Immature natural killer cell (primary cell): ENCODE data around the gene GRAMD4. TPM values are rescaled to one million over a fixed set of nuclear protein-coding genes. Genes with fewer than 3 reads are reported as not detected.
A peak's percentile ranks its signal among the peaks of the same experiment; 100 is the strongest.

Experiments used
- DNase-seq, 3 donors: peaks; one replicate each; pipeline ENCODE4 v3.0.0; 2022; ENCODE audit warnings: mixed read lengths in 1 of 3
- H3K27ac Mint-ChIP-seq, 6 donors: one replicate each; pipeline ENCODE4 v1.8.0; 2020; ENCODE audit warnings: mixed read lengths in 6 of 6, mild to moderate bottlenecking in 5 of 6, inconsistent platforms in 4 of 6, moderate library complexity in 3 of 6
- H3K27me3 Mint-ChIP-seq, 3 donors: one replicate each; pipeline ENCODE4 v1.8.0; 2020 to 2021; ENCODE audit warnings: low read depth in 3 of 3, mild to moderate bottlenecking in 3 of 3, mixed read lengths in 3 of 3, moderate library complexity in 3 of 3, inconsistent platforms in 1 of 3
- H3K36me3 Mint-ChIP-seq, 3 donors: one replicate each; pipeline ENCODE4 v1.8.0; 2020; ENCODE audit warnings: mixed read lengths in 3 of 3, inconsistent platforms in 2 of 3, mild to moderate bottlenecking in 2 of 3
- H3K4me1 Mint-ChIP-seq, 2 donors: one replicate each; pipeline ENCODE4 v1.8.0; 2020; ENCODE audit warnings: inconsistent platforms in 2 of 2, mild to moderate bottlenecking in 2 of 2, mixed read lengths in 2 of 2, moderate library complexity in 1 of 2
- H3K4me3 Mint-ChIP-seq, 5 donors: one replicate each; pipeline ENCODE4 v1.8.0; 2020; ENCODE audit warnings: mild to moderate bottlenecking in 5 of 5, mixed read lengths in 5 of 5, inconsistent platforms in 3 of 5, moderate library complexity in 3 of 5
- H3K9me3 Mint-ChIP-seq, 6 donors: one replicate each; pipeline ENCODE4 v1.8.0; 2020; ENCODE audit warnings: mild to moderate bottlenecking in 6 of 6, mixed read lengths in 6 of 6, inconsistent platforms in 4 of 6, moderate library complexity in 3 of 6
- polyA plus RNA-seq, 3 donors: library from polyadenylated mRNA; unstranded; fragments of 300-500 nt; fragmentation: Illumina TruSeq; gene quantifications; one replicate each; pipeline ENCODE4 v1.2.3, GENCODE V29; 2021

Gene GRAMD4
- polyA plus RNA-seq, 3 donors from 2014 or later: 3.5 to 23.0 (median 4.1) TPM

DNA sequence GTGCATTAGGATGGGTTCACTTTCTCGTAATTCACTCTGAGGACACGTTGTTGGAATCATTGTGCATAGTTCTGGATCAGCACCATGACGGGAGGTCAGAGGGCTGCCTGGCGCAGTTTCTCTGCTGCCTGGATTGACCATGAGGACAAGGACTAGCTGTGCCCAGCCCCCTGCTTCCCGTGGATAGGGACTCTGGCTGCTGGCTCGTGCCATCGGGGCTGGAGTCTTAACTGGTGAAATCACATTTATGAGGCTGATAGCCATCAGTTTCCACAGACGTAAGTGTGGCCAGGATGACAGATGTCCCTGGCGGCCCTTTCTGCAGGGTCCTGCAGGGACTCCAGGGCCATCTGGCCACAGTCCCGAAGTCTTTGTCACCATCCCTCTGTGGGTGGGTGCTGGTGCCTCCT, 24.1 kb upstream of the GRAMD4 start:
- Mint-ChIP-seq H3K4me1 (peaks cover 20 to 28% of the 10 kb centered on the region in 2 donors), H3K4me3 (no peak overlapping the region), H3K9me3 (no peaks in the 10 kb centered on the region), H3K27ac (peak overlapping the region in 1 of 6 donors; percentile 62), H3K27me3 (peaks cover 2 to 8% (median 4%) of the 10 kb centered on the region in 3 donors), H3K36me3 (peaks cover 0 to 4% (median 0%) of the 10 kb centered on the region in 3 donors)
- DNase-seq: no peak

DNA sequence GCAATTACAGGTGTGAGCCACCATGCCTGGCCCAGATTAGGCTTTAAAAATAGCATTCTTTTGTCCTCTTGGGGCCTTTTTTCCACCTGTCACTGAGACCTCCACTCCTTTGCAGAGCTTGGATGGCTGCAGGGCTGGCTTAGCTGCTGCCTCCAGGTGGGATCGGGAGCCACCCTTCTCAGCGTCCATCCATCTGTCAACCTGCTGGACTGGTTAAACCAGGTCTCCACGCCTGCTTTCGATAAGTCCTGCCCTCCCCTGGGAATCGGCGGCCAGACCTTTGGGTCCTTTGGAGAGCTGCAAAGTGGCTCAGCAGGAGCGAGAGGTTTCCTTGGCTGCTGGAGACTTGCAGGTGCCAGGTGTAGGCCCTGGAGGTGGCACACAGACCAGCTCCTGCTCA, 23.4 kb upstream of the GRAMD4 start:
- Mint-ChIP-seq H3K4me3 (no peak overlapping the region), H3K4me1 (peaks cover 19 to 23% of the 10 kb centered on the region in 2 donors), H3K9me3 (no peaks in the 10 kb centered on the region)

DNA sequence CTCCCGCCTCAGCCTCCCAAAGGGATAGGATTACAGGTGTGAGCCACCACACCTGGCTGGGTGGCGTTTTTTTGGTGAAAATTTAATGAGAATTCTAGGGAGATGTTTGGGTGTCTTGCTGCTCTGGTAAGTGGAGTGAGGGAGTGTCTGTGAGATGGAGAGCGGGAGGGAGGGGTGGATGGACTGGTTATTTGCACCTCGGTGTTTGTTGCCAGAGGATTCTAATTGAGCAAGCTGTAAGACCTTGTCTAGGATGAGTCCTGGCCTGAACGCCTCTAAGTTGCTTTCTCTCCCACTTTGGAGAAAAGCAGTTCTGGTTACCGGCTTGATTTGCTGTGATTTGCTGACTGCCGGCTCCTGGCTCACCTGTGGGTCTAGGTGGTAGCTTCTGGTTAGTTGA, 22.0 kb upstream of the GRAMD4 start:
- peaks cover 0 to 4% (median 0%) of the 10 kb centered on the region in 3 donors for H3K36me3 Mint-ChIP-seq
- H3K27ac Mint-ChIP-seq: peak overlapping the region in 3 of 6 donors; percentile 61 to 74 (median 73)
- H3K9me3 Mint-ChIP-seq: no peaks in the 10 kb centered on the region
- no peak overlapping the region for H3K4me3 Mint-ChIP-seq
- DNase-seq: no peak
- H3K27me3 Mint-ChIP-seq: no peaks in the 10 kb centered on the region
- peaks cover 5 to 9% of the 10 kb centered on the region in 2 donors for H3K4me1 Mint-ChIP-seq

More for the DNA sequence above, 23.4 kb upstream of the GRAMD4 start:
- no peak for DNase-seq
- H3K36me3 Mint-ChIP-seq: peaks cover 0 to 4% (median 0%) of the 10 kb centered on the region in 3 donors
- H3K27me3 Mint-ChIP-seq: peaks cover 2 to 6% (median 4%) of the 10 kb centered on the region in 3 donors
- H3K27ac Mint-ChIP-seq: peak overlapping the region in 1 of 6 donors; percentile 49

DNA sequence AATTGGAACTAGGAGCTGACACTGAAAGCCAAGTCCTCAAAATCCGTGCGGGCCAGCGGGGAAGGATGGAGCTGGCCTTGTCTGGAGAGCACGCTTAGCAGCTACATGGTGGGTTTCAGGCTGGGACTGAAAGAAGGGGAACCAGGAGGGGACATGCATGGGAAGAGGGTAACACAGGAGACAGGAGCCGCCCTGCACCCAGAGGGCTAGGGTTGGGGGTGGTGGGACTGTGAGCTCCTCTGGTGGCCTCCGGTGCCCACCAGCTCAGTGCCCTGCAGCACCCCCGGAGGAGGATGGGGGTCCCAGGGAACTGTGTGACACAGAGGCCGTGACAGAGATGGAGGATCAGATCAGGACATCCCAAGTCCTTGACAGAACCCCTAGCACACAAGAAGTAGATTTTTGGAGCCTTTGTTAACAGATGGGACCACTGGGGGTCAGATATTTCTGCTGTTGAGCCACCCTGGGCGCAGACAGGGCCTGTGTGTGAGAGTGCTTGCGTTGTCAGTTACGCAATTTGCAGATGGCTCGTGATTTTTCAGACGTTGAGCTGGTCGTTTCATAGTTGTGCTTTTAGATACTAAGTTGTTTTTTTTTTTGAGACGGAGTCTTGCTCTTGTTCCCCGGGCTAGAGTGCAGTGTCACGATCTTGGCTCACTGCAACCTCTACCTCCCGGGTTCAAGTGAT, 21.3 kb upstream of the GRAMD4 start:
- H3K27ac Mint-ChIP-seq: peak overlapping the region in 1 of 6 donors; percentile 61
- no peak for DNase-seq
- no peaks in the 10 kb centered on the region for H3K9me3 Mint-ChIP-seq
- H3K4me1 Mint-ChIP-seq: peaks cover 4 to 7% of the 10 kb centered on the region in 2 donors
- H3K27me3 Mint-ChIP-seq: peaks cover 0 to 1% (median under 1%) of the 10 kb centered on the region in 3 donors
- no peak overlapping the region for H3K4me3 Mint-ChIP-seq
- peaks cover 0 to 4% (median 0%) of the 10 kb centered on the region in 3 donors for H3K36me3 Mint-ChIP-seq

DNA sequence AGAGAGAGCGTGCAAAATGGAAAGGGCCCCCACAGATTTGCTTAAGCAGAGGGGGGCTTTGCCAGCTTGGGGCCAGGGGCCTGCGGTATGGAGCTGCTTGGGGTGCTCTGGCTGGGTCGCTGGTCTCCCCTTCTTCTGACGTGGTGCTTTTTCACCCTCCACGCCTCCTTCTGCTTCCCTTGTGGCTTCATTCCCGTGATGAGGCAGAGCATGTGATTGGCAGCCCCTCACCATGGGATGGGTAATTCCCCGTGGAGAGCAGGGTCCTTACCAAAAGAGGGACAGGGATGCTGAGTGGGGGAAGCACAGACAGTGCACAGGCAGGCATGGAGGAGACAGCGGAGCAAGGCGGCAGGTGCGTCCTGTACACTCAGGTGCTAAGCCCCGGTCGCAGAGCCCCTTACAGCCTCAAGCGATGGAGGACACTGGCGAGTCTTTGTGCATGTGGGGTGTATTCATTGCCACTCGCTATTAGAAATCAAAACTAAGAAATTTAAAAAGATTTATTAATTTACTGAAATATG, 19.9 kb upstream of the GRAMD4 start:
- Mint-ChIP-seq H3K27me3 (peaks cover 0 to 6% (median 4%) of the 10 kb centered on the region in 3 donors), H3K4me3 (no peak overlapping the region), H3K36me3 (peaks cover 0 to 4% (median 0%) of the 10 kb centered on the region in 3 donors), H3K9me3 (no peaks in the 10 kb centered on the region), H3K27ac (no peak overlapping the region), H3K4me1 (peaks cover 16% of the 10 kb centered on the region in 2 donors)
- no peak for DNase-seq

DNA sequence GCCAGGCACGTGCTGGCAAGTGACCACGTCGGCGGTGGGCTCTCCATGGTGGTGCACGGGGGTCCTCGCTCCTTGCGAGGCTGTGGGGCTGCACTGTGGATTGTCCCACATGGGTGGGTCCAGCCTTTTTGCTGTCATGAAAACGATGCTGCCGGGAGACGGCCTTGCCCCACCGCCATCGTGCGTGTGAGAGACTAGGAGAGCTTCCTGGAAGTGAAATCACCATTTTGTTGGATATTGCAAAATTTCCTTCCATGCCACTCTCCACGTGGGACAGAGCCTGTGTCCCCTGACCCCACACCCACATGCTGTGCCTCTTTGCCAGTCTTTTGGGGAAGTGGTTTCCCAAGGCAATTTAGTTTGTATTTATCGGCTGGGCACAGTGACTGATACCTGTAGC, 18.2 kb upstream of the GRAMD4 start:
- Mint-ChIP-seq H3K27me3 (peaks cover 0 to 6% (median 4%) of the 10 kb centered on the region in 3 donors), H3K9me3 (no peaks in the 10 kb centered on the region), H3K4me3 (no peak overlapping the region), H3K36me3 (peaks cover 0 to 4% (median 0%) of the 10 kb centered on the region in 3 donors), H3K4me1 (peaks cover 18 to 21% of the 10 kb centered on the region in 2 donors), H3K27ac (peak overlapping the region in 1 of 6 donors; percentile 55)
- DNase-seq: no peak

DNA sequence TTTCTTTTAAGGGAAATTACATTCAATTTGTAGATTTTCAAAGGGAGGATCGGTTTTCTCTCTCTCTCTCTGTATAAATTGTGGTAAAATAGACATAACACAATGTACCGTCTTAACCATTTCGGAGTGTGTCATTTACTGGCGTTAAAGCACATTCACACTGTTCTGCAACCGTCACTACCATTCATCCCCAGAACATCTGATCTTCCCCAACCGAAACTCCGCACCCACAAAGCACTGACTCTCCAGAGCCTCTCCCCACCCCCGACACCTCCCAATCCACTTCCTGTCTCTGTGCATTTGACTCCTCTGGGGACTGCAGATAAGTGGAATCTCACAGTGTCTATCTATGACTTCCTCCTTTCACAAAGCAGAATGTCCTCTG, 15.9 kb upstream of the GRAMD4 start:
- peak overlapping the region; percentile 69 to 98 (median 89) for H3K27ac Mint-ChIP-seq
- peaks cover 18 to 21% of the 10 kb centered on the region in 2 donors for H3K4me1 Mint-ChIP-seq
- peak; percentile 62 to 75 (median 74) for DNase-seq
- peaks cover 0 to 6% (median 4%) of the 10 kb centered on the region in 3 donors for H3K27me3 Mint-ChIP-seq
- H3K36me3 Mint-ChIP-seq: no peaks in the 10 kb centered on the region
- no peaks in the 10 kb centered on the region for H3K9me3 Mint-ChIP-seq
- H3K4me3 Mint-ChIP-seq: peak overlapping the region; percentile 67 to 91 (median 77)

DNA sequence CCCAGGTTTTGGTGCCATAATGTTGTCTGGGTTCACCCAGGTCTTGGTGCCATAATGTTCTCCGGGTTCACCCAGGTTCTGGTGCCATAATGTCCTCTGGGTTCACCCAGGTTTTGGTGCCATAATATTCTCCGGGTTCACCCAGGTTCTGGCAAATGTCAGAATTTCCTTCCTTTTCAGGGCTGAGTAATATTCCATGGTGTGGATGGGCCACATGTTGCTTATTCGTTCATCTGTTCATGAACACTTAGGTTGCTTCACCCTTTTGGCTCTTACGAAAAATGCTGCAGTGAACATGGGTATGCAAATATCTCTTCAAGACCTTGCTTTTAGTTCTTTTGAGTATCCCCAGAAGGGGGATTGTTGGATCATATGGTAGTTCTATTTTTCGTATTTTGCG, 15.1 kb upstream of the GRAMD4 start:
- peaks cover 18 to 21% of the 10 kb centered on the region in 2 donors for H3K4me1 Mint-ChIP-seq
- H3K9me3 Mint-ChIP-seq: no peaks in the 10 kb centered on the region
- peak overlapping the region in 2 of 5 donors; percentile 14 to 21 for H3K4me3 Mint-ChIP-seq
- peak overlapping the region; percentile 24 to 77 (median 31) for H3K27ac Mint-ChIP-seq
- no peak for DNase-seq
- peaks cover 0 to 6% (median 4%) of the 10 kb centered on the region in 3 donors for H3K27me3 Mint-ChIP-seq
- no peaks in the 10 kb centered on the region for H3K36me3 Mint-ChIP-seq

DNA sequence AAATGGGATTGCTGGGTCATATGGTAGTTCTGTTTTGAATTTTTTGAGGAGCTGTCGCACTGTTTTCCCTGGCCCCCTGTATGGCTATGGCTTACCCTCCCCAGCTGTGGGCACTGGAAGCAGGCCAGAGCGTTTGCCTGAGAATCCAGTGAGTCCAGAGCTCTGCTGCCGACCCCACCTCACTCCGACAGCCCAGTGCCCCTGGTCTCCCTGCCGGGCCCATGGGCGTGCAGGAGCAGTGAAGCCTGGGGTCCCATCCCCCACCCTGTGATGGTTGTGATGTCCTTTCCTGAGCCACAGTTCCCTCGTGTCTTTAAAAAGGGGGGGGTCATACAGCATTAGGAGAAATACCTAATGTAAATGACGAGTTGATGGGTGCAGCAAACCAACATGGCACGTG, 13.3 kb upstream of the GRAMD4 start:
- peaks cover 27 to 29% of the 10 kb centered on the region in 2 donors for H3K4me1 Mint-ChIP-seq
- H3K27ac Mint-ChIP-seq: peak overlapping the region in 1 of 6 donors; percentile 16
- no peaks in the 10 kb centered on the region for H3K36me3 Mint-ChIP-seq
- no peaks in the 10 kb centered on the region for H3K9me3 Mint-ChIP-seq
- H3K27me3 Mint-ChIP-seq: peaks cover 0 to 6% (median 4%) of the 10 kb centered on the region in 3 donors
- DNase-seq: no peak
- no peak overlapping the region for H3K4me3 Mint-ChIP-seq

DNA sequence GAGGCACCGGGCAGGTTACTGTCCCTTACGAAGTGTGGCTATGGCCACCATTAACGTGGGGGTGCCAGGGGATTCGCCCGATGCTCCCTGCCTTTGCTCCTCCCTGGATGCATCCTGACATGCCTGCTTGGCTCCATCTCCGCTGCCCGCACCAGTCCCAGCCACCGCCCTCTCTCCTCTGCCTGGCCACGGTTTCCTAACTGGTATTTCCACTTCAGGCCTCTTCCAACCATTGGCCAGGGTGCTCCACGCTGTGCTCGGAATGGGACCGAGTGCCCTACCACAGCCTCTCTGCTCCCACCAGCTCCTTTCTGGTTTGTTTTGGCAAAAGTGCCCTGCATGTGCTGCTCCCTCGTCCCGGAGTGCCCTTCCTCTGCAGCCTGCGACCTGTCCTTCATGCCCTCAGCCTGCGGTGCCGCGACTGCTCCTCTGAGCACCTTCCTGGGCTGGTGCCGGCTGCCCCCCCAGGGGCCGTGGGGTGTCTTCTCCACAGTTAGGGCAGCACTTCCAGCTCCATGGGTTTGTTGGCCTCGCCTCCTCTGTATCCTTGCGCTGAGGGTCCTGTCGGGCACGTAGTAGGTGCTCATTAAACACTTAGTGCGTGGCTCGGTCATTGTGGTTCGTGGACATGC, 12.6 kb upstream of the GRAMD4 start:
- Mint-ChIP-seq H3K27me3 (peaks cover 0 to 6% (median 4%) of the 10 kb centered on the region in 3 donors), H3K9me3 (no peaks in the 10 kb centered on the region), H3K4me3 (no peak overlapping the region), H3K27ac (peak overlapping the region in 1 of 6 donors; percentile 39), H3K36me3 (no peaks in the 10 kb centered on the region), H3K4me1 (peaks cover 33 to 36% of the 10 kb centered on the region in 2 donors)
- no peak for DNase-seq

DNA sequence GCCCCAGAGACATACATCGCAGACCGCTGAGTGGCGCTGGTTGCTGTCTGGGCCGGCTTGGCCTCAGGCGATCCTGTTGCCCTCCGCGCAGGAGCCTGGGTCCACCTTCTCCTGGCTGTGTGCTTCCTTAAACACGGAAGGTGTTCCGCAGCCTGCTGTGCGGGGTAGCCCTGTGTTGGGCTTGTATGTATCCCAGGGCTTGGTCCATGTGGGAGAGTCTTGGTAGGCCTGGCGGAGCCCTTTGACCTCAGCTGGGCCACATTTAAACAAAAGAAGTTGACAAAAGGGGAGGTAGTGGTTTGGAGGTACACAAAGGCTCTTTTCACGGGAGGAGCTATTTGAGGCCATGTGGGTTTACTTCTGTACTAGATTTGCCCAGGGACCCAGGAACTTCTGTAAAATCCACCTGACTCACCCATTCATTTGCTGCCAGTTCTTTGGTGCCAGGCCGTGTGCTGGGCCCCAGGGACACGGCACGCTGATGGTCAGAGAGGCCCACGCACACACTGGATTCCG, 11.0 kb upstream of the GRAMD4 start:
- DNase-seq: no peak
- H3K9me3 Mint-ChIP-seq: no peaks in the 10 kb centered on the region
- H3K4me1 Mint-ChIP-seq: peaks cover 43 to 45% of the 10 kb centered on the region in 2 donors
- peak overlapping the region in 3 of 6 donors; percentile 66 to 89 (median 84) for H3K27ac Mint-ChIP-seq
- H3K27me3 Mint-ChIP-seq: peaks cover 3 to 9% (median 8%) of the 10 kb centered on the region in 3 donors
- H3K36me3 Mint-ChIP-seq: no peaks in the 10 kb centered on the region
- H3K4me3 Mint-ChIP-seq: no peak overlapping the region

DNA sequence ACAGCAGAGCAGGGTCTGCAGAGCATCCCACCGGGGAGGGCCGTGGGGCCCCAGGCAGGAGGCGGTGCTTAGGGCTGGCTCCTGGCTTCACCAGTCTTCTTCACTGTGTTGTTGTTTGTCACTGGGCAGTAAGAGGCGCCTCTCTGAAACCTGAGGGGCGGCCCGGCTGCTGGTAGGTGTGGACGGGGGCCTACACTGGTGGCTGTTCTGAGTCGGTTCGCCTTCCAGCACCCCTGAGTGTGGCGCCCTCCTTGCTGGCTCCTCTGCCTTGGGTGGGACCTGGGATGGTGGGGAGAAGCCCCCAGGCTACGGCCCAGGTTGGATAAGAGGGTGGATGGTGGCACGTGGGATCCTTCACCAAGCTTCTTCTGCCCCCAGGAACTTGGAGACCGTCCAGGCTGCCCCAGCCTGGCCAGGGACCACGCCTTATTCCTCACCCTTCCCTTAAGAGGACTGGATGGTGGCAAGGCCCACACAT, 10.4 kb upstream of the GRAMD4 start:
- Mint-ChIP-seq H3K36me3 (no peaks in the 10 kb centered on the region), H3K27ac (peak overlapping the region in 4 of 6 donors; percentile 65 to 89 (median 75)), H3K4me1 (peaks cover 45% of the 10 kb centered on the region in 2 donors), H3K9me3 (no peaks in the 10 kb centered on the region), H3K4me3 (no peak overlapping the region), H3K27me3 (peaks cover 3 to 10% (median 10%) of the 10 kb centered on the region in 3 donors)
- no peak for DNase-seq

DNA sequence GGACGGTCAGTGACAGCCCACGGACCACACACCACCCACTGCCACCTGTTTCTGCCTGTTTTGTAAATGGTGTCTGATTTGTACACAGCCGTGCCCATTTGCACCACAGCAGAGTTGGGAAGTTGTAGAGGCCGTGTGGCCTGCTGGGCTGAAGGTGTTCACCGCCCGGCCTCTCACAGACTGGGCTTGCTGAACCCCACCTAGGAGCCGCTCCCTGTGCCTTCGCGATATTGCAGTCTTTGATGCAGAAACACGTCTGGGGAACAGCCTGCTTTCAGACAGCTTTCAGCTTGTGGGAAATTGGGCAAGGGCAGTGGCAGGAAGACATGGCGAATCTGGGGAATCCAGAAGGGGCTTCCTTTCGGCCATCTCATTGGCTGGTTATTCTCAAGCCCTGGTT, 9.8 kb upstream of the GRAMD4 start:
- Mint-ChIP-seq H3K36me3 (no peaks in the 10 kb centered on the region), H3K27ac (peak overlapping the region; percentile 51 to 84 (median 78)), H3K27me3 (peaks cover 3 to 10% (median 10%) of the 10 kb centered on the region in 3 donors), H3K4me3 (peak overlapping the region in 1 of 5 donors; percentile 18), H3K4me1 (peaks cover 41 to 42% of the 10 kb centered on the region in 2 donors), H3K9me3 (no peaks in the 10 kb centered on the region)
- DNase-seq: no peak
